ENCODE measurements around the gene ZNF84.
A peak's percentile ranks its signal among the peaks of the same experiment; 100 is the strongest.

- TF ChIP-seq CTCF (IDR thresholded peaks at IDR 0.05) (no peak), POLR2AphosphoS5 (IDR thresholded peaks at IDR 0.05) (peak; percentile 31 to 96), POLR2A (IDR thresholded peaks at IDR 0.05; ENCODE audit: low read depth) (no peak), EP300 (IDR thresholded peaks at IDR 0.05) (no peak)
These were observed 42.7 kb downstream of the ZNF84 start for GRCh38 chr12:133080026-133080367.
